Mesodermal cell (in vitro differentiated cells): ENCODE measurements around the gene GRID1.

Source experiments
- H3K27ac ChIP-seq: 2 replicates; pipeline ENCODE4 v1.7.0; 2013; ENCODE audit warnings: mild to moderate bottlenecking, low read depth, low read length, moderate library complexity; ENCODE audit not compliant: severe bottlenecking
- H3K36me3 ChIP-seq: 2 replicates; pipeline ENCODE4 v1.7.1; 2013; ENCODE audit warnings: mild to moderate bottlenecking, low read length, moderate library complexity; ENCODE audit not compliant: control insufficient read depth, insufficient read depth
- H3K4me1 ChIP-seq: one replicate; pipeline ENCODE4 v1.7.1; 2013; ENCODE audit warnings: mild to moderate bottlenecking, low read length; ENCODE audit not compliant: insufficient read depth, control insufficient read depth, poor library complexity, severe bottlenecking
- H3K4me3 ChIP-seq: 2 replicates; pipeline ENCODE4 v1.7.0; 2013; ENCODE audit warnings: low read length, control low read depth, mild to moderate bottlenecking; ENCODE audit not compliant: insufficient read depth, poor library complexity, severe bottlenecking; ENCODE audit errors: extremely low read depth
- H3K9me3 ChIP-seq: 2 replicates; pipeline ENCODE4 v1.7.1; 2013; ENCODE audit warnings: mild to moderate bottlenecking, low read length, moderate library complexity; ENCODE audit not compliant: control insufficient read depth
- WGBS, 2 experiments: methylation state at CpG; one replicate each; pipeline ENCODE4 v1.1.5; 2013; ENCODE audit warnings: missing lambda C conversion rate in 2 of 2; ENCODE audit not compliant: insufficient coverage in 2 of 2; 5-methylcytosine and 5-hydroxymethylcytosine counted together

Gene GRID1

GRCh38 chr10:85650791-85651496 is 715.7 kb downstream of the GRID1 start:
- H3K36me3 ChIP-seq: no peaks in the 10 kb centered on the region
- H3K4me3 ChIP-seq: no peak overlapping the region
- H3K9me3 ChIP-seq: no peaks in the 10 kb centered on the region
- peaks cover 9% of the 10 kb centered on the region for H3K4me1 ChIP-seq
- no peak overlapping the region for H3K27ac ChIP-seq
- WGBS, 2 experiments: 88 to 100% methylated on average over 1 of the region's 1 CpG

GRCh38 chr10:85649461-85649860 is 717.1 kb downstream of the GRID1 start:
- H3K9me3 ChIP-seq: no peaks in the 10 kb centered on the region
- H3K36me3 ChIP-seq: no peaks in the 10 kb centered on the region
- no peak overlapping the region for H3K27ac ChIP-seq
- 68 to 76% methylated on average over 3 of the region's 4 CpGs for WGBS, 2 experiments
- H3K4me1 ChIP-seq: peaks cover 17% of the 10 kb centered on the region
- H3K4me3 ChIP-seq: no peak overlapping the region

- Histone ChIP-seq H3K9me3 (no peaks in the 10 kb centered on the region), H3K4me3 (no peak overlapping the region), H3K4me1 (peaks cover 28% of the 10 kb centered on the region), H3K27ac (no peak overlapping the region), H3K36me3 (no peaks in the 10 kb centered on the region)
- WGBS, 2 experiments: 88 to 92% methylated on average over 6 of the region's 6 CpGs
Observed at GRCh38 chr10:85648279-85648754, 718.3 kb downstream of the GRID1 start.

DNA sequence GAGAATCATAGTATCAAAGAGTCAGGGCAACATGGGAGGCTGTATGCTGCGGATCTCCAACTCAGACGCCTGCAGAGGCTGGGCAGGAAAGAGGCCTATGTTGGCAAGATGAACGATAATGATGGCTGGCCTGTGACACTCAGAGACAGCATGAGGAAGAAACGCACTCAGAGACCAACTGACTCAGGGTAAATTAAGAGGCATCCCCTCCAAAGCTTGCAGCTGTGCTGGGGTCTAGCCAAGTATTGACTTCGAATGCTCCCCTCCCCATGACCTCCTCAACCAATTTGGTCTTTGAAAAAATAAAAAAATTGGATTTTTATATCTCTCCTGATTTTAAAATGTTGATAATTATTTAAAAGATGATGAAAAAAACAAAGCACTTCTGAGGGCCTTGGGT is 718.9 kb downstream of the GRID1 start:
- no peaks in the 10 kb centered on the region for H3K36me3 ChIP-seq
- no peak overlapping the region for H3K27ac ChIP-seq
- 87 to 100% methylated on average over 4 of the region's 5 CpGs for WGBS, 2 experiments
- peaks cover 33% of the 10 kb centered on the region for H3K4me1 ChIP-seq
- H3K4me3 ChIP-seq: no peak overlapping the region
- no peaks in the 10 kb centered on the region for H3K9me3 ChIP-seq

DNA sequence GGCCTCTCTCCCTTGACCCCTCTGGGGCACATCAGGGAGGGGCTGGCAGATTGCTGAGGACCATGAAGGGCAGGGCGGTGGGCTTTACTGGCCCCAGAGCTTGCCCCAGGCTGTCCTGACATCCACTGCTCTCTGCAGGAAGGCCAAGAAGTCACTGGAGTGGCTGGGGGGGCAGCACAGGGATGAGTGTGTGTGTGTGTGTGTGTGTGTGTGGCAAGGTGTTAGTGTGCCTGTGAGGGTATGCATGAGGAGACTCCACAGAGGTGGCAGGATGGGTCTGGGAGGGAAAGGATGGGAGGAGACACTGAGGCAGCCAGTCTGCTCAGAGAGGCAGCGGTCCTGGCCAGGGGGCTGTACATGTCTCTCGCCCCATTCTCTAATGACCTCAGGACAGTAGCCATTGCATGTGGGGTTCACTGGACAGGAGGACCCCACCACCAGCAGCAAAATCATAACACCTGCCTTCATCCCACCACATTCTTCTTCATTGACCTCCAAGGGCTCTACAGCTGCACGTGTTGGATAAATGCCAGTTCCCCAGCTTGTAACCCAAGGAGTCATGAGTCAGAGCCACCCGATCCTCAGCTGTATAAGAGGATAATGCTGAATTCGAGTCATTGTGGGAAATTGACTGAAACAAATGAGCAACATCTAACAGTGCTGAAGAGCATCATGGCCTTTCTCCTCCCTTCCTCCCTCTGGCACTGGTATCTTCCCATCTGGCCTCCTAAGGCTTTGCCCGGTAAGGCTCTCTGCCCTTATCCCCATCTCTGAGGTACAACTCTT is 720.5 kb downstream of the GRID1 start:
- WGBS, 2 experiments: 89 to 94% methylated on average over 6 to 7 of the region's 7 CpGs
- Histone ChIP-seq H3K4me1 (peaks cover 43% of the 10 kb centered on the region), H3K27ac (no peak overlapping the region), H3K36me3 (no peaks in the 10 kb centered on the region), H3K9me3 (no peaks in the 10 kb centered on the region), H3K4me3 (no peak overlapping the region)

DNA sequence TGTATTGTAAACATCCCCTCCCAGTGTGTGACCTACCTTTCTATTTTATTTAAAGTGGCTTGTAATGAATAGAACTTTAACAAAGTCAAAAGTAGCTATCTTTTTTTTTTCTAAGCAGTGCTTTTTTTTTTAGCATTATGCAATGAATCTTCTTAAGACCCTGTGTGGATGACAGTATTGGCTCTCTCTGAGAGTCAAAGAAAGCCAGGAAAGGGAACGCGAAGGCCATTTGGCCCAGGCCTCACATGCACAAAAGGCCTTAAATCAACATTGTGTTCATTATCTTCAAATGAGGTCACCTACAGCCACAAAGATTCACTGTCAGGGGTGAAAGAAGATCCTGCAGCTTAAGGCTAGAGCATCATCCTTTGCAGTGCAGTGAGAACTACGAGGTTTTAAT is 721.5 kb downstream of the GRID1 start:
- no peak overlapping the region for H3K27ac ChIP-seq
- H3K36me3 ChIP-seq: no peaks in the 10 kb centered on the region
- 86% methylated on average over 2 of the region's 3 CpGs; no CpG with 5 or more reads in 1 of the 2 experiments for WGBS, 2 experiments
- no peaks in the 10 kb centered on the region for H3K9me3 ChIP-seq
- H3K4me1 ChIP-seq: peaks cover 46% of the 10 kb centered on the region
- H3K4me3 ChIP-seq: no peak overlapping the region

GRCh38 chr10:85643845-85644525 is 722.6 kb downstream of the GRID1 start:
- peaks cover 41% of the 10 kb centered on the region for H3K4me1 ChIP-seq
- H3K4me3 ChIP-seq: no peak overlapping the region
- H3K9me3 ChIP-seq: no peaks in the 10 kb centered on the region
- WGBS, 2 experiments: 92 to 100% methylated on average over 1 to 2 of the region's 6 CpGs
- H3K27ac ChIP-seq: peak overlapping the region; percentile 100
- H3K36me3 ChIP-seq: no peaks in the 10 kb centered on the region

DNA sequence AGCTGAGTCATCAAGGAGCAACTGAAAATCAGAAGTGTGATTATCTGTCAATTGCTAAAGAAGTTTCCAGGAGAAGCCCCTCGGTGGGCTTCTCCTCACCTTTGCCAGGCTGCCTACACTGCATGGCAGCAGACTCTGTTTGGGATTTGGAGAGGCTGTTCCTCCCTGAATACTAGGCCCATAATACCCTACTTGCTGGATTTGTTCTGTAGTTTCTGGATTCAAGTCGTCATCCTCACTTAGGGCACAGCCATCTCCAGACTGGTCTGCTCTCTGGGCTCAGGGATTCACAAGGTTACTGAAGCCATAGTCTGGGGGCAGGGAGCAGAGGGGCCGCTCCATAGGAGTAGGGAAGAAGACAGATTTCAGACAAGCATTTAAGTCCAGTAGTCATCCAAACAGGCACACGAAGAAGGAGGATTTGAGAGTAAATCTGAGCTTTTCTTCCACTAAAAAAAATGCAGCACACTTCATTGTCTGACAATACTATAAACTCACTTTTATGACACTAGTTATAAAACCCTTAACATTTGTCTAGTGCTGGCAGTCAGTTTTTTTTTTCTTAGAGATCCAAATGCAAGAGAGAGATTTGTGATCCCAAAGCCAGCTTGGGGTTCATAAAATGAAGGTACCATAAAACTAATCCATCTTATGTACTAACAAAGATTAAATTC is 723.3 kb downstream of the GRID1 start:
- Histone ChIP-seq H3K36me3 (no peaks in the 10 kb centered on the region), H3K4me3 (no peak overlapping the region), H3K4me1 (peaks cover 37% of the 10 kb centered on the region), H3K27ac (peak overlapping the region; percentile 100), H3K9me3 (no peaks in the 10 kb centered on the region)
- WGBS, 2 experiments: 89 to 90% methylated on average over 2 to 3 of the region's 4 CpGs

- Histone ChIP-seq H3K4me3 (no peak overlapping the region), H3K27ac (peak overlapping the region; percentile 100), H3K4me1 (peaks cover 37% of the 10 kb centered on the region), H3K36me3 (no peaks in the 10 kb centered on the region), H3K9me3 (no peaks in the 10 kb centered on the region)
- 17 to 33% methylated on average over 1 to 2 of the region's 4 CpGs for WGBS, 2 experiments
Observed at GRCh38 chr10:85642421-85643170, 724.0 kb downstream of the GRID1 start.

DNA sequence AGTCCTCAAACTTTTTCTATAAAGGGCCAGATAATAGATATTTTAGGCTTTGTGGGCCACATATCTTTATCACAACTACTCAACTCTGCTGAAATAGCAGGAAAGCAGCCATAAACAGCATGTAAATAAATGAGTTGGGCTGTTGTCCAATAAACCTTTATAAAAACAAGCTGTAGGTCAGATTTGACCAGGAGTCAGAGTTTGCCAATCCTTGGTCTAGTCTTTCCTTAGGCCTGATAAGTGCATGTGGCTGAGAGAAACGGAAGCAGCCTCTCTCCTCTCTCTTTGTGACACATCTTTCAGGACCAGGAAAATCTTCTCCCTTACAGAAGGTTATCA is 724.5 kb downstream of the GRID1 start:
- WGBS, 2 experiments: 14% methylated on average over 1 of the region's 1 CpG; no CpG with 5 or more reads in 1 of the 2 experiments
- Histone ChIP-seq H3K36me3 (no peaks in the 10 kb centered on the region), H3K4me3 (no peak overlapping the region), H3K9me3 (no peaks in the 10 kb centered on the region), H3K4me1 (peaks cover 37% of the 10 kb centered on the region), H3K27ac (peak overlapping the region; percentile 100)
